HepG2 (cell line): ENCODE results near the gene LIM2. TPM values are rescaled to one million over a fixed set of nuclear protein-coding genes. Genes with fewer than 3 reads are reported as not detected.

Source experiments
- CSRNP2 ChIP-seq: sonication (generic); formaldehyde crosslinking; conservative IDR thresholded peaks from 2 replicates; pipeline ENCODE4 v1.8.0; 2022; ENCODE audit warnings: low read depth, missing genetic modification reagents
- E2F2 ChIP-seq: sonication (generic); formaldehyde crosslinking; IDR thresholded peaks from 2 replicates; pipeline ENCODE4 v1.4.0; 2020; ENCODE audit warnings: missing genetic modification reagents, borderline replicate concordance
- FLYWCH1 ChIP-seq: sonication (generic); formaldehyde crosslinking; IDR thresholded peaks from 2 replicates; pipeline ENCODE4 v1.8.1; 2023; ENCODE audit warnings: mild to moderate bottlenecking, missing genetic modification reagents
- HMG20A ChIP-seq: IDR thresholded peaks from 2 replicates; pipeline ENCODE4 v1.6.1; 2016; ENCODE audit warnings: borderline replicate concordance
- KAT2B ChIP-seq: fragments of 150-350 bp; IDR thresholded peaks from 2 replicates; pipeline ENCODE4 v1.6.1; 2014; ENCODE audit warnings: low read depth, low read length, borderline replicate concordance
- MAX ChIP-seq: IDR thresholded peaks from 2 replicates; pipeline ENCODE4 v1.6.1; 2012; ENCODE audit warnings: inconsistent platforms
- NFIC ChIP-seq: IDR thresholded peaks from 2 replicates; pipeline ENCODE4 v1.6.1; 2012; ENCODE audit warnings: mild to moderate bottlenecking, low read length, inconsistent platforms
- NKX3-1 ChIP-seq: sonication (generic); formaldehyde crosslinking; IDR thresholded peaks from 2 replicates; pipeline ENCODE4 v1.5.0; 2020; ENCODE audit warnings: missing genetic modification reagents
- ONECUT2 ChIP-seq: sonication (generic); formaldehyde crosslinking; IDR thresholded peaks from 2 replicates; pipeline ENCODE4 v1.4.0; 2020; ENCODE audit warnings: missing genetic modification reagents
- PRDM4 ChIP-seq: sonication (generic); formaldehyde crosslinking; IDR thresholded peaks from 2 replicates; pipeline ENCODE4 v1.9.0; 2021; ENCODE audit warnings: missing genetic modification reagents, borderline replicate concordance
- RBM39 ChIP-seq: fragments of 200-400 bp; formaldehyde crosslinking; IDR thresholded peaks from one replicate; pipeline ENCODE4 v1.6.1; 2018; ENCODE audit warnings: antibody characterized with exemption, mild to moderate bottlenecking, low read depth, low read length; ENCODE audit not compliant: poor library complexity, severe bottlenecking
- RFX1 ChIP-seq: fragments of 450-650 bp; IDR thresholded peaks from 2 replicates; pipeline ENCODE4 v1.6.1; 2017
- SMC3 ChIP-seq: IDR thresholded peaks from 2 replicates; pipeline ENCODE4 v1.6.1; 2011; ENCODE audit warnings: low read length, improper control_type of control experiment
- SNAPC2 ChIP-seq: sonication (generic); formaldehyde crosslinking; IDR thresholded peaks from 2 replicates; pipeline ENCODE4 v1.8.1; 2022; ENCODE audit warnings: mild to moderate bottlenecking, missing genetic modification reagents
- SNAPC5 ChIP-seq: sonication (generic); formaldehyde crosslinking; IDR thresholded peaks from 2 replicates; pipeline ENCODE4 v1.8.1; 2023; ENCODE audit warnings: mild to moderate bottlenecking, missing genetic modification reagents, borderline replicate concordance
- TBX3 ChIP-seq: fragments of 450-650 bp; IDR thresholded peaks from 2 replicates; pipeline ENCODE4 v1.6.1; 2017; ENCODE audit warnings: antibody characterized with exemption, mild to moderate bottlenecking, inconsistent platforms, borderline replicate concordance
- ZEB1 ChIP-seq: IDR thresholded peaks from 2 replicates; pipeline ENCODE4 v1.6.1; 2012; ENCODE audit warnings: mild to moderate bottlenecking, low read depth, inconsistent platforms; ENCODE audit not compliant: insufficient replicate concordance
- ZMYM2 ChIP-seq: sonication (generic); formaldehyde crosslinking; IDR thresholded peaks from 2 replicates; pipeline ENCODE4 v1.8.0; 2022; ENCODE audit warnings: mild to moderate bottlenecking, missing genetic modification reagents
- ZNF17 ChIP-seq: sonication (generic); formaldehyde crosslinking; IDR thresholded peaks from 2 replicates; pipeline ENCODE4 v1.5.0; 2020; ENCODE audit warnings: mild to moderate bottlenecking, missing genetic modification reagents
- ZNF496 ChIP-seq: sonication (generic); formaldehyde crosslinking; IDR thresholded peaks from 2 replicates; pipeline ENCODE4 v1.8.1; 2023; ENCODE audit warnings: mild to moderate bottlenecking, moderate library complexity, missing genetic modification reagents; ENCODE audit not compliant: insufficient replicate concordance
- ZNF567 ChIP-seq: sonication (generic); formaldehyde crosslinking; IDR thresholded peaks from 2 replicates; pipeline ENCODE4 v1.8.1; 2023; ENCODE audit warnings: mild to moderate bottlenecking, missing genetic modification reagents, borderline replicate concordance
- ZNF652 ChIP-seq: IDR thresholded peaks from 2 replicates; pipeline ENCODE4 v1.6.1; 2016; ENCODE audit warnings: low read depth, borderline replicate concordance
- ZNF660 ChIP-seq: sonication (generic); formaldehyde crosslinking; IDR thresholded peaks from 2 replicates; pipeline ENCODE4 v1.5.1; 2020; ENCODE audit warnings: mild to moderate bottlenecking, low read depth, missing genetic modification reagents, borderline replicate concordance
- ZNF768 ChIP-seq: sonication (generic); formaldehyde crosslinking; IDR thresholded peaks from 2 replicates; pipeline ENCODE4 v1.4.0; 2020; ENCODE audit warnings: missing genetic modification reagents
- ZNF780A ChIP-seq: sonication (generic); formaldehyde crosslinking; IDR thresholded peaks from 2 replicates; pipeline ENCODE4 v1.8.0; 2022; ENCODE audit warnings: mild to moderate bottlenecking, missing genetic modification reagents, moderate library complexity
- ZNF781 ChIP-seq: sonication (generic); formaldehyde crosslinking; IDR thresholded peaks from 2 replicates; pipeline ENCODE4 v1.5.1; 2020; ENCODE audit warnings: borderline replicate concordance, mild to moderate bottlenecking, missing genetic modification reagents; ENCODE audit errors: not compliant biosample characterization
- ZSCAN30 ChIP-seq: sonication (generic); formaldehyde crosslinking; IDR thresholded peaks from 2 replicates; pipeline ENCODE4 v1.5.0; 2020; ENCODE audit warnings: mild to moderate bottlenecking, missing genetic modification reagents
- polyA plus RNA-seq, 8 experiments: library from polyadenylated mRNA; depleted of rRNA in 3 of 8; stranded (reverse) in 7 of 8; unstranded in 1 of 8; fragments of >200 nt; fragmentation: Illumina TruSeq in 4 of 8; extraction: Trizol in 4 of 8; gene quantifications; 2 replicates each; pipeline versions ENCODE4 v1.2.1 to v1.2.3, GENCODE V29; 2011 to 2016; ENCODE audit warnings: low read depth in 4 of 8, missing spikeins in 1 of 8, mixed read lengths in 1 of 8; ENCODE audit not compliant: insufficient read depth in 1 of 8
- total RNA-seq, 5 experiments: library from RNA; depleted of rRNA; stranded (reverse); fragments of >200 nt; fragmentation: Illumina TruSeq; extraction: Trizol; gene quantifications; 2 replicates each; pipeline ENCODE4 v1.2.3, GENCODE V29; 2016; ENCODE audit warnings: low read depth in 1 of 5

LIM2 gene
- total and polyA plus RNA-seq, 2 of the 13 experiments (the other 11 are each of a cell fraction or from before 2014, with no cell fraction given), result 1.3 TPM; not detected in 1

- TF ChIP-seq ZNF17 (CRISPR knock-in tag) (no peak), ZNF780A (0 out of 2 replicates have a peak, but pooled peaks have one; percentile 25), NFIC (peak; percentile 58; the same call in 1 of the 2 replicates), ZNF496 (no peak), ZEB1 (no peak), NKX3-1 (CRISPR knock-in tag) (no peak), CSRNP2 (no peak), RBM39 (no peak), RFX1 (peak; percentile 12; the same call in 1 of the 2 replicates), E2F2 (no peak), ZSCAN30 (no peak), SMC3 (no peak), ZNF652 (CRISPR knock-in tag) (no peak), ZNF660 (CRISPR knock-in tag) (no peak), PRDM4 (no peak), SNAPC5 (CRISPR knock-in tag) (no peak), ZNF781 (no peak), FLYWCH1 (CRISPR knock-in tag) (no peak), MAX (peak; percentile 39; the same call in 1 of the 2 replicates), SNAPC2 (no peak), ZNF768 (CRISPR knock-in tag) (no peak), HMG20A (CRISPR knock-in tag) (peak; percentile 65; the same call in 1 of the 2 replicates), ZNF567 (no peak), TBX3 (no peak), ONECUT2 (CRISPR knock-in tag) (0 out of 2 replicates have a peak, but pooled peaks have one; percentile 25), ZMYM2 (CRISPR knock-in tag) (no peak), KAT2B (no peak)
These were observed 33.0 kb downstream of the LIM2 start (continued) for GRCh38 chr19:51354742-51355148.
